ENCODE data around the gene ADGRD1. TPM values are rescaled to one million over a fixed set of nuclear protein-coding genes. Genes with fewer than 3 reads are reported as not detected.

The ADGRD1 gene
- total and polyA plus RNA-seq, 8 donors, result 1.4 to 7.3 (median 5.2) TPM

DNA sequence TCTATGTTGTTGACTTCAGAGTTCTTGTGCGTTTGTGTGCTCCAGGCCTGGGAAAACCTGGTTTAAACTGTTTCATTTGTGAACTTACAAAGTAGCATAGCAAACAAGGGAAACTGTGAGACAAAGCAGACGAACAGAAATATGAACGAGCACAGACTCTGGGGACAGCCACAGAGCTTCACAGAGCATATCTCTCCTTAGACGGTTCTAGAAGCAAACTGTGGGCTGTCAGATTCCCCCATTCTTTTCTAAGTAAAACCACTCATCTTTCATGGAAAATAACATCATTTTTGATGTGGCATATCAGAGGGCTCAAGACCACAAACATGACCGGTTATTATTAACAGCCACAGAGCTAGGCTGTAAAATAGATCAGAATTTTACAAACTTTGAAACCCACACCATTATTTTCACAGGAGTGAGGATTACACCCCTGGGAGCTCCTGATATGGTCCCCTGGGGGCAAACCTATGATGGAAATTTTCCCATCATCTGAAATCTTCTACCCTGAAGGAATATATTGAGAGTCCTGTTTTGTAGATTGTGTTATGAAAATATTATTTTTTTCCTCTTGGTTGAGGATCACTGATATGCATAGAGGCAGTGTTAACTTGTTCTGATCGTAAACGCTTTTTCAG lies 102.0 kb downstream of the ADGRD1 start:
- no peak overlapping the region for H3K4me3 ChIP-seq
- intact Hi-C loops (cut with DNase I), result no loop called here
- 63 to 72% methylated on average over 7 of the region's 7 CpGs for WGBS, 2 donors
- DNase-seq (no peak), FAIRE-seq (no peak), ATAC-seq (no peak)
- no peaks in the 10 kb centered on the region for H3K9me3 ChIP-seq
- no peaks in the 10 kb centered on the region for H3K36me3 ChIP-seq
- no peaks in the 10 kb centered on the region for H3K4me1 ChIP-seq
- TF ChIP-seq, protein P1, sequence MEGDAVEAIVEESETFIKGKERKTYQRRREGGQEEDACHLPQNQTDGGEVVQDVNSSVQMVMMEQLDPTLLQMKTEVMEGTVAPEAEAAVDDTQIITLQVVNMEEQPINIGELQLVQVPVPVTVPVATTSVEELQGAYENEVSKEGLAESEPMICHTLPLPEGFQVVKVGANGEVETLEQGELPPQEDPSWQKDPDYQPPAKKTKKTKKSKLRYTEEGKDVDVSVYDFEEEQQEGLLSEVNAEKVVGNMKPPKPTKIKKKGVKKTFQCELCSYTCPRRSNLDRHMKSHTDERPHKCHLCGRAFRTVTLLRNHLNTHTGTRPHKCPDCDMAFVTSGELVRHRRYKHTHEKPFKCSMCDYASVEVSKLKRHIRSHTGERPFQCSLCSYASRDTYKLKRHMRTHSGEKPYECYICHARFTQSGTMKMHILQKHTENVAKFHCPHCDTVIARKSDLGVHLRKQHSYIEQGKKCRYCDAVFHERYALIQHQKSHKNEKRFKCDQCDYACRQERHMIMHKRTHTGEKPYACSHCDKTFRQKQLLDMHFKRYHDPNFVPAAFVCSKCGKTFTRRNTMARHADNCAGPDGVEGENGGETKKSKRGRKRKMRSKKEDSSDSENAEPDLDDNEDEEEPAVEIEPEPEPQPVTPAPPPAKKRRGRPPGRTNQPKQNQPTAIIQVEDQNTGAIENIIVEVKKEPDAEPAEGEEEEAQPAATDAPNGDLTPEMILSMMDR (IDR thresholded peaks at IDR 0.05), result no peak
- no peaks in the 10 kb centered on the region for H3K27me3 ChIP-seq
- H3K27ac ChIP-seq, result no peak overlapping the region

DNA sequence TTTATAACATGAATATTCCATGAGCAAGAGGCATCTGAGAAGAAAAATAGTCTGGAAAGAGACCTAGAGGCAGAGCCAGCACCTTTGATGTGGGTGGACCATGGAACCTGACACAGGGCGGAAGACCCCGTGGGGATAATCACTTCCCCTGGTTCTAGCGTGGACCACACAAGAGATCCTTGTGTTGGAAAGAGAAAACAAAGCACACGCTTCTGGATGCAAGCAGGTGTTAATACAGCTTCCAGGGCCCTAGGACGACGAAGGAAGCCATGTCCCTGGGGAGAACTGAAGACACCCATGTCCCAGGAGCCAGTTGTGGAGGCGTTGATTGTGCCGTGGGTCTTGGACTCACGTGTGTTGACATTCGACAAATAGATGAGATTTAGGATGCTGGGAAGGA lies 102.9 kb downstream of the ADGRD1 start:
- H3K27ac ChIP-seq, result no peak overlapping the region
- H3K9me3 ChIP-seq, result no peaks in the 10 kb centered on the region
- TF ChIP-seq, protein P1 (IDR thresholded peaks at IDR 0.05), result no peak
- H3K36me3 ChIP-seq, result no peaks in the 10 kb centered on the region
- H3K4me1 ChIP-seq, result no peaks in the 10 kb centered on the region
- 72 to 73% methylated on average over 10 of the region's 10 CpGs for WGBS, 2 donors
- no peak for FAIRE-seq
- no peaks in the 10 kb centered on the region for H3K27me3 ChIP-seq
- DNase-seq, result no peak
- no peak for ATAC-seq
- no peak overlapping the region for H3K4me3 ChIP-seq
- intact Hi-C loops (cut with DNase I), result no loop called here

DNA sequence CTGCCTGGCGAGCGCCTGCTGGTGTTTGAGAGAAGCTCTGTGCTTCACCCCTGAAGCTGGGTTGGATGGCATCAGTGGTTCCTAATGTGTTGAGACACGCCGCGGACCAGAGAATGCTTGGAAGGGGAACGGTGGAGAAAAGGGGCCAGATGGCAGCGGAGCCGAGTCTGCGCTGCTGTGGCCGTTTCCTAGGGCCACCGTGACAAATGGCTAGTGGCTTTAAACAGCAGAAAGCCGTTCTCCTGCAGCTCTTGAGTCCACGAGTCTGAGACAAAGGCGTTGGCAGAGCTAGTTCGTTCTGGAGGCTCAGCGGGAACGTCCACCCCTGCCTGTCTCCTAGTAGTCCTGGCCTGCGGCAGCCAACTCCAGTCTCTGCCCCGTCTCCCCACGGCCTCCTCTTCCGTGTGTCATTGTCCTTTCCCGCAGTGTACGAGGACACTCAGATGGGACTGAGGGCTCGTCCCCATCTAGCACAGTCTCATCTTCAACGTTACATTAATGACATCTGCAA lies 103.6 kb downstream of the ADGRD1 start:
- ATAC-seq, result no peak
- Histone ChIP-seq H3K4me3 (no peak overlapping the region), H3K27ac (no peak overlapping the region), H3K4me1 (no peaks in the 10 kb centered on the region), H3K36me3 (no peaks in the 10 kb centered on the region), H3K9me3 (no peaks in the 10 kb centered on the region), H3K27me3 (no peaks in the 10 kb centered on the region)
- 85 to 87% methylated on average over 25 of the region's 25 CpGs for WGBS, 2 donors
- TF ChIP-seq, protein P1 (IDR thresholded peaks at IDR 0.05), result no peak
- DNase-seq, result peak in 1 of 6 donors; percentile 41
- intact Hi-C loops (cut with DNase I), result no loop called here
- no peak for FAIRE-seq

DNA sequence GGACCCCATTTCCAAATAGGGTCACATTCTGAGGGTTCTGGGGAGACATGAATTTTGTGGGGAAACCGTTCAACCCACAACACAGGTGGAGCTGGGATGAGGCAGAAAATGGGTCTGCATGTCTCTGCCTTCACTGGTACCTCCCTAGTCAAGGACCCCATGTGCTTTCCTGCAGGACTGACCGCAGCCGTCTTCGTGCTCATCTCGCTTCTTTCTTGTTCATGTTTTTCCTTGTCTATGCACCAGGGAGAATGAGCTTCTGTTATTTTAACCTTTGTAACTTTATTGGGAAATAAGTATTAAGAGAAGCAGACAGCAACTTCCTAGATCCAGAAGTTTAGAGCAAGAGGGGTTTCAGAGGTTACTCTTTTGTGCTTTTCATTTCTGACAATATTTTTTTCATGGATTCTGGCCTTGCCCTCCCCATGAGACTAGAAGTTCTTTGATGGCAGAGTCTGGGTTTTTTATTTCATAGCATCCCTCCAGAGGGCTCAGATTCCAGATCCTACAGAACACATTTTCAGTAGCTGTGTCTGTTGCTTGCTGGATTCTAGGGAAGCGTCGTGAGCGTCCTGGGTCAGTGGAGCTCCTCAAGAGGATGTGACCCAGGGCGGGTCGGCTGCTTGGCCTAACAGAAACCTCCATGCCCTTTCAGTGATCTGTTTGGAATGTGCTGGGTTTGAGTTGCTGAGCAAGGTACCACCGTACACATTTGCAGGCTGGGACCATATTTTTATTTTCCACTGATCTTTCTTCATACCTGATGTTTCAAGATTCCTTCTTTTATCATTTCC lies 104.2 kb downstream of the ADGRD1 start:
- intact Hi-C loops (cut with DNase I), result no loop called here
- no peaks in the 10 kb centered on the region for H3K36me3 ChIP-seq
- 83 to 91% methylated on average over 11 of the region's 11 CpGs for WGBS, 2 donors
- H3K4me1 ChIP-seq, result no peaks in the 10 kb centered on the region
- no peak overlapping the region for H3K4me3 ChIP-seq
- no peaks in the 10 kb centered on the region for H3K9me3 ChIP-seq
- TF ChIP-seq, protein P1 (IDR thresholded peaks at IDR 0.05), result no peak
- ATAC-seq, result no peak
- no peak overlapping the region for H3K27ac ChIP-seq
- FAIRE-seq, result no peak
- no peak for DNase-seq
- no peaks in the 10 kb centered on the region for H3K27me3 ChIP-seq

DNA sequence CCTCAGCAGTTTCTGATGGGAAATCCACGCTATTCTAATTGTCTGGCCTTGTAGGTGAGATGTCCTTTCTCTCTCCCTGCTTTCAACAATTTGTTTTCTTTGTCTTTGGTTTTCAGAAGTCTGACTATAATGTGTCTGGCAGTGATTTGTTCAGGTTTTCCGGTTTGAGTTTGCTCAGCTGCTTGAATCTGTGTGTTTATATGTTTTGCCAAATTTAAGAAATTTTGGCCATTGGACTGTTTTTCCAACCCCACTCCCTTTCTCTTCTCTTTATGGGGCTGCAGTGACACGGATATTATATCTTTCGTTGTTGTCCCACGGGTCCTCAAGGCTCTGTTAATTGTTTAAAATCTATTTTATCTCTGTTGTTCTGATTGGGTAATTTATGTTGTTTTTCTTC lies 105.0 kb downstream of the ADGRD1 start:
- Histone ChIP-seq H3K4me3 (no peak overlapping the region), H3K9me3 (no peaks in the 10 kb centered on the region), H3K36me3 (no peaks in the 10 kb centered on the region), H3K4me1 (no peaks in the 10 kb centered on the region), H3K27ac (no peak overlapping the region), H3K27me3 (no peaks in the 10 kb centered on the region)
- 62 to 67% methylated on average over 5 of the region's 5 CpGs for WGBS, 2 donors
- ATAC-seq, result no peak
- DNase-seq, result no peak
- TF ChIP-seq, protein P1 (IDR thresholded peaks at IDR 0.05), result no peak
- FAIRE-seq, result no peak
- intact Hi-C loops (cut with DNase I), result no loop called here

Measured in pancreas (tissue), 10 donors.